Naive thymus-derived CD4-positive, alpha-beta T cell (primary cell): ENCODE data around the gene MRPL42. TPM values are rescaled to one million over a fixed set of nuclear protein-coding genes. Genes with fewer than 3 reads are reported as not detected.

Experiments
- ATAC-seq: fragments of 150-1000 bp; cut with Tn5 transposase; 2 replicates; pipeline ENCODE4 v1.10.0; 2021; ENCODE audit warnings: mild to moderate bottlenecking, moderate library complexity
- CTCF ChIA-PET: fragments of 350-600 bp; sonication (Branson Sonifier 250); formaldehyde crosslinking; loops from one replicate; lab custom pipeline; 2021; ENCODE audit warnings: antibody characterized with exemption; lab: Charles Lee
- POLR2A ChIA-PET: fragments of 350-600 bp; sonication (Branson Sonifier 250); formaldehyde crosslinking; loops from one replicate; lab custom pipeline; 2021; ENCODE audit warnings: antibody characterized with exemption, inconsistent platforms; lab: Charles Lee
- DNase-seq, 9 donors: peaks; one replicate each; pipeline versions ENCODE4 v3.0.0 to v3.0.0-alpha.2; 2020 to 2022; ENCODE audit warnings: mixed read lengths in 1 of 9
- H3K27ac ChIP-seq: one replicate; pipeline ENCODE4 v1.7.0; 2013; ENCODE audit warnings: mild to moderate bottlenecking, low read depth, low read length, moderate library complexity
- H3K27me3 ChIP-seq, 2 donors: one replicate each; pipeline ENCODE4 v1.7.0; 2013; ENCODE audit warnings: low read length in 2 of 2, mild to moderate bottlenecking in 2 of 2, moderate library complexity in 2 of 2; ENCODE audit not compliant: control insufficient read depth in 2 of 2, insufficient read depth in 2 of 2
- H3K36me3 ChIP-seq, 3 experiments: 1 replicate in 2 of 3; 2 replicates in 1 of 3; pipeline ENCODE4 v1.7.0; 2013; ENCODE audit warnings: low read length in 3 of 3, mild to moderate bottlenecking in 3 of 3, moderate library complexity in 1 of 3; ENCODE audit not compliant: insufficient read depth in 3 of 3, control insufficient read depth in 2 of 3
- H3K4me1 ChIP-seq, 2 donors: one replicate each; pipeline ENCODE4 v1.7.0; 2013; ENCODE audit warnings: low read length in 2 of 2, mild to moderate bottlenecking in 2 of 2, moderate library complexity in 1 of 2; ENCODE audit not compliant: control insufficient read depth in 2 of 2, insufficient read depth in 2 of 2
- H3K4me3 ChIP-seq: 2 replicates; pipeline ENCODE4 v1.7.0; 2013; ENCODE audit warnings: mild to moderate bottlenecking, low read length
- H3K9me3 ChIP-seq, 3 experiments: 1 replicate in 2 of 3; 2 replicates in 1 of 3; pipeline ENCODE4 v1.7.0; 2013; ENCODE audit warnings: low read length in 3 of 3; ENCODE audit not compliant: control insufficient read depth in 2 of 3
- H3K27ac Mint-ChIP-seq, 9 donors: one replicate each; pipeline ENCODE4 v1.8.0; 2020 to 2022; ENCODE audit warnings: mixed read lengths in 9 of 9, mild to moderate bottlenecking in 8 of 9, moderate library complexity in 5 of 9, inconsistent platforms in 2 of 9
- H3K27me3 Mint-ChIP-seq, 5 donors: one replicate each; pipeline ENCODE4 v1.8.0; 2021 to 2022; ENCODE audit warnings: mixed read lengths in 5 of 5, mild to moderate bottlenecking in 1 of 5
- H3K36me3 Mint-ChIP-seq, 5 donors: one replicate each; pipeline ENCODE4 v1.8.0; 2020 to 2022; ENCODE audit warnings: mixed read lengths in 5 of 5, mild to moderate bottlenecking in 3 of 5, inconsistent platforms in 1 of 5
- H3K4me1 Mint-ChIP-seq, 7 donors: one replicate each; pipeline ENCODE4 v1.8.0; 2020 to 2022; ENCODE audit warnings: mixed read lengths in 7 of 7, mild to moderate bottlenecking in 3 of 7, inconsistent platforms in 1 of 7
- H3K4me3 Mint-ChIP-seq, 10 donors: one replicate each; pipeline ENCODE4 v1.8.0; 2020 to 2022; ENCODE audit warnings: mild to moderate bottlenecking in 10 of 10, mixed read lengths in 10 of 10, moderate library complexity in 6 of 10, inconsistent platforms in 2 of 10
- H3K9me3 Mint-ChIP-seq, 11 donors: one replicate each; pipeline ENCODE4 v1.8.0; 2020 to 2022; ENCODE audit warnings: mixed read lengths in 11 of 11, mild to moderate bottlenecking in 4 of 11, inconsistent platforms in 1 of 11, moderate library complexity in 1 of 11
- intact Hi-C, 2 donors: fragments of 100-400 bp; cut with micrococcal nuclease; formaldehyde crosslinking; loops; one replicate each; pipeline ENCODE4 v1.15.1; 2023
- polyA plus RNA-seq, 2 donors: library from polyadenylated mRNA; unstranded; fragments of 300-500 nt; fragmentation: Illumina TruSeq; gene quantifications; one replicate each; pipeline ENCODE4 v1.2.3, GENCODE V29; 2021
- total RNA-seq, 6 experiments: library from RNA in 5 of 6; stranded (reverse) in 5 of 6; gene quantifications; 1 replicate in 5 of 6; 2 replicates in 1 of 6; pipeline ENCODE4 v1.2.3 and lab custom pipeline; 2021 to 2026

Gene MRPL42
- total and polyA plus RNA-seq, 7 experiments from 2014 or later: 30.1 to 75.4 (median 48.6) TPM

DNA sequence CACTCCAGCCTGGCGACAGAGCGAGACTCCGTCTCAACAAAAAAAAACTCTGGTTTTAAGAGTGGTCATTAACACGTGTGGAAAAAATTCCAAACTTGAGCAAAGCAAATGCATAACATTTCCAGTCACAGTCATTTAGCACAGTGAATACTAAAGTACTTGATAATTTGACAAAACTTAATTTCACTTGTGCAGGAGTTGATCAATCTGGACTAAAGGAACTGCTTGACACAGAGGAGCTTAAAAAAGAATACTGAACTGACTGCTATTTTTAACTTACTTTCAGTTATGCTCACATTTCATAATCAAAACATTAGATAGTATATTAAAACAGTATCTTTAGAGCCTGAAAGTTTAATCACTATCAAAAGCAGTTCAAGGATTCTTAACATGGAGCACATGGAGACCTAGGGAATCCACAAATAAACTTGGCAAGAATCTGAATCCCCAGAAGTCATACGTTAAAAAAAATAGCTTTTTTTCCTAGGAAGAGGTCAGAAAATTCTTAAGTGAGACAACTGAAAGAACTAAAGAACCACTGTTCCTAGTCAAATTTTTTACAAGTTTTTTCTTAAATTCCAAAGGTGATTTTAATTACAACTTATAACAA is 33.0 kb upstream of the MRPL42 start:
- no peaks in the 10 kb centered on the region for H3K27me3 Mint-ChIP-seq
- intact Hi-C loops: no loop called here
- DNase-seq (no peak), ATAC-seq (no peak)
- Histone ChIP-seq H3K27ac (no peak overlapping the region), H3K4me1 (peaks cover 50 to 67% of the 10 kb centered on the region in 2 donors), H3K4me3 (no peak overlapping the region), H3K27me3 (no peaks in the 10 kb centered on the region), H3K9me3 (no peaks in the 10 kb centered on the region), H3K36me3 (no peaks in the 10 kb centered on the region)
- CTCF ChIA-PET: interaction anchor here (1.7 kb wide), 1 partner anchor 14 kb away, joined by 7 read pairs; no protein-coding TSS in a partner anchor
- peak overlapping the region in 5 of 10 donors; percentile 10 to 55 (median 42) for H3K4me3 Mint-ChIP-seq
- POLR2A ChIA-PET: interaction anchor here (0.5 kb wide), 1 partner anchor 1773 kb away, joined by 3 read pairs; no protein-coding TSS in a partner anchor
- H3K9me3 Mint-ChIP-seq: no peaks in the 10 kb centered on the region
- peaks cover 0 to 3% (median 0%) of the 10 kb centered on the region in 5 donors for H3K36me3 Mint-ChIP-seq
- peaks cover 50 to 96% (median 84%) of the 10 kb centered on the region in 7 donors for H3K4me1 Mint-ChIP-seq
- H3K27ac Mint-ChIP-seq: peak overlapping the region in 2 of 9 donors; percentile 24 to 63

DNA sequence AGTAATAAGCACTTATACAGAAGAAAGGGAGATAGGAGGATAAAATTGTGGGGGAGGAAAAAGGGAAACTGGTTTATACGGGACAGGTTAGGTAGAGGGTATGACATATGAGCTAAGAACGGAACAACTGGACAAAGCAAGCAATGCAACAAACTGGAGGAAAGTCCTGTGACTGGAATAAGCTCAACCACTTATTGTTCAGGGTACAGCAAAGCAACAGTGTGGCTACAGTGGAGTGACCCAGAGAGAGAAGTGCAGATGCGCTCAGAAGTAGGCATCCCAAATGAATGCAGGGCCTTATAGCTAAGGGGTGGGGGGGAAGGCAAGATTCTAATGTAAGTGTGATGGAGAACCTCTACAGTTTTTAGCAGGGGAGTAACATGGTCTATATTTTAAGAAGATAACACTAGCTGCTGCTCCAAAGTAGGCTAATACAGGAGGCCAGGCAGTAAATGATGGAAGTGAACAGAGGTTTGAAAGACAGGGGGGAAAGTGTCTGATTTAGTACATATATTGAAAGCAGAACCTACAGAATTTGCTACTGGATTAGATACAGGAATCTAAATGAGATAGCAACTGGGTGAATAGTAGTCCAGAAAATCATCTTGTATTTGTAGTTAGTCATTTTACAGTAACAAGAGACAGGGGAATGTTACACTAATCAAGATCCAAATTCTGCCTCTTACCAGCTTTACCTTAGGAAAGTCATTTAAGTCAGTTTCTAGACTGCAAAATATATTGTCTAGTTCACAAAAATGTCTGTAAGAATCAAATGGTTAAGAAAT is 28.9 kb upstream of the MRPL42 start:
- intact Hi-C loops: loop anchor here (1.0 to 5.0 kb wide), 2 partner anchors 8 to 191 kb away; no protein-coding TSS in a partner anchor

GRCh38 chr12:93440043-93440835 is 27.1 kb upstream of the MRPL42 start:
- Mint-ChIP-seq H3K27ac (peak overlapping the region; percentile 87 to 96 (median 93)), H3K4me1 (peaks cover 57 to 69% (median 62%) of the 10 kb centered on the region in 7 donors), H3K9me3 (peaks cover 0 to 2% (median 0%) of the 10 kb centered on the region in 11 donors), H3K4me3 (peak overlapping the region; percentile 81 to 98 (median 93)), H3K27me3 (no peaks in the 10 kb centered on the region), H3K36me3 (peaks cover 0 to 1% (median 0%) of the 10 kb centered on the region in 5 donors)
- POLR2A ChIA-PET: interaction anchor here (0.7 to 2.0 kb wide), 8 partner anchors 9 to 1143 kb away, joined by 3 to 6 read pairs (median 4); partner anchors contain the start of gene MRPL42
- H3K4me3 ChIP-seq: peak overlapping the region; percentile 66
- H3K9me3 ChIP-seq: no peaks in the 10 kb centered on the region
- H3K36me3 ChIP-seq: peaks cover 0 to 7% (median 0%) of the 10 kb centered on the region in 3 experiments
- H3K27me3 ChIP-seq: no peaks in the 10 kb centered on the region
- DNase-seq: no peak
- no peak for ATAC-seq
- peaks cover 47 to 55% of the 10 kb centered on the region in 2 donors for H3K4me1 ChIP-seq
- CTCF ChIA-PET: interaction anchor here (2.7 kb wide), 1 partner anchor 20 kb away, joined by 11 read pairs; no protein-coding TSS in a partner anchor
- H3K27ac ChIP-seq: peak overlapping the region; percentile 98
- intact Hi-C loops: loop anchor here (2.0 to 10.0 kb wide), 6 partner anchors 663 to 1777 kb away; partner anchors contain the start of genes BTG1 (in 1 of the 2), FGD6 (in 1 of the 2) and VEZT (in 1 of the 2)

More for the DNA sequence above, 28.9 kb upstream of the MRPL42 start:
- Mint-ChIP-seq H3K36me3 (peaks cover 0 to 1% (median 0%) of the 10 kb centered on the region in 5 donors), H3K27ac (peak overlapping the region; percentile 13 to 75 (median 47)), H3K4me3 (peak overlapping the region; percentile 34 to 97 (median 78)), H3K27me3 (no peaks in the 10 kb centered on the region), H3K4me1 (peaks cover 62 to 87% (median 74%) of the 10 kb centered on the region in 7 donors), H3K9me3 (peaks cover 0 to 2% (median 0%) of the 10 kb centered on the region in 11 donors)
- no peaks in the 10 kb centered on the region for H3K9me3 ChIP-seq
- H3K27me3 ChIP-seq: no peaks in the 10 kb centered on the region
- ChIA-PET POLR2A (interaction anchor here (0.9 to 2.0 kb wide), 4 partner anchors 11 to 32 kb away, joined by 3 to 7 read pairs (median 4); partner anchors contain the start of gene MRPL42), CTCF (interaction anchor here (0.6 to 2.7 kb wide), 5 partner anchors 19 to 663 kb away, joined by 3 to 11 read pairs (median 3); no protein-coding TSS in a partner anchor)
- no peak overlapping the region for H3K4me3 ChIP-seq
- peaks cover 0 to 7% (median 0%) of the 10 kb centered on the region in 3 experiments for H3K36me3 ChIP-seq
- peak overlapping the region; percentile 26 for H3K27ac ChIP-seq
- no peak for ATAC-seq
- peaks cover 53 to 69% of the 10 kb centered on the region in 2 donors for H3K4me1 ChIP-seq
- DNase-seq: no peak

GRCh38 chr12:93441081-93441616 is 26.2 kb upstream of the MRPL42 start:
- H3K27ac Mint-ChIP-seq: peak overlapping the region; percentile 87 to 96 (median 93)
- Histone ChIP-seq H3K4me1 (peaks cover 39 to 52% of the 10 kb centered on the region in 2 donors), H3K27ac (peak overlapping the region; percentile 98), H3K4me3 (peak overlapping the region; percentile 66), H3K27me3 (no peaks in the 10 kb centered on the region), H3K9me3 (no peaks in the 10 kb centered on the region), H3K36me3 (peaks cover 0 to 7% (median 0%) of the 10 kb centered on the region in 3 experiments)
- H3K4me3 Mint-ChIP-seq: peak overlapping the region; percentile 81 to 98 (median 93)
- CTCF ChIA-PET: no interaction called here
- H3K4me1 Mint-ChIP-seq: peaks cover 50 to 60% (median 54%) of the 10 kb centered on the region in 7 donors
- peaks cover 0 to 2% (median 0%) of the 10 kb centered on the region in 11 donors for H3K9me3 Mint-ChIP-seq
- POLR2A ChIA-PET: interaction anchor here (0.7 to 2.5 kb wide), 10 partner anchors 10 to 1144 kb away, joined by 3 to 16 read pairs (median 4); partner anchors contain the start of genes EEA1 and MRPL42
- peak; percentile 0 for ATAC-seq
- DNase-seq: peak; percentile 27 to 65 (median 57)
- intact Hi-C loops: loop anchor here (1.0 to 10.0 kb wide), 12 partner anchors 22 to 1776 kb away; partner anchors contain the start of genes FGD6 (in 2 of the 2), VEZT (in 2 of the 2), BTG1 (in 1 of the 2) and EEA1 (in 1 of the 2)
- peaks cover 0 to 1% (median 0%) of the 10 kb centered on the region in 5 donors for H3K36me3 Mint-ChIP-seq
- no peaks in the 10 kb centered on the region for H3K27me3 Mint-ChIP-seq

DNA sequence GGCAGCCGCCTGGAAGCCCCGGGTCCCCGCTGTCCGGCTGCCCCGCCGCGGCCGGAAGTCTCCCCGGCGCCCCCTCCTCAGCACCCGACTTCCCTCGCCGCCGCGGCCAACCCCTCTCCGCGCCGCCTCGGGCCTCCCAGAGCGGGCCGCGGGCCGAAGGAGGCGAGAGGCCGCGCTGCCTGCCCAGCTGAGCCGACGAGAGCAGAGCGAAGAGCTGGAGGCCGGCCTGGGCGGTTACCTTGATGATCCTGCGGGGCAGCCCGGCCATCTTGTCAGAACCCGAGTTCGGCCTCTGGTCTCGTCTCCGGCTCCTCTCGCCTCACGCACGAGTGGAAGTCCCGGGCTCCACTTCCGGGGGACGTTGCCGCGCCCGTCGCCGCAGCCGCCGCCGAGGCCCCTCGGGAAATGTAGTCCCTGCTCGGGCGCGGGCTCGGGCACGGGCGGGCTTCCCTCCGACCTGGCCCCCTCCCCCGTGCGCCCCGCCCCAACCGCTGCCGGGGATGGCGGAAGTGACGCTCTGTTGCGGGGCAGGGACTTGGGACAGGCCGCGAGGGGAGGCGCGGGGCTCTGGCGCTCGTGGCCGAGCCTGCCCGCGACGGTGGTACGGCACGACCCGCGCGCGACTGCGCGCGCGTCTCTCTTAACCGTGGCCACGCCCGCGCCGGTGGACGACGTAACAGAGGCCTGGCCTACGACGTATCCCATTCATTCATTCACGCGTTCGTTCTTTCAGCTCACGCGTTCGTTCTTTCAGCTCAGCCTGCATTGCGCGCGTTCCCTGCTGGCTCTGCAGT is 25.5 kb upstream of the MRPL42 start, which contains the start of gene UBE2N:
Gene UBE2N (minus strand): TSS at position 331 of the 794 bp plus-strand sequence. CDS start 63 bp downstream, at position 268.
- POLR2A ChIA-PET: interaction anchor here (0.6 to 2.5 kb wide), 15 partner anchors 11 to 1145 kb away, joined by 3 to 16 read pairs (median 3); partner anchors contain the start of genes CRADD, EEA1 and MRPL42
- Histone ChIP-seq H3K4me1 (peaks cover 35 to 48% of the 10 kb centered on the region in 2 donors), H3K36me3 (peaks cover 0 to 7% (median 0%) of the 10 kb centered on the region in 3 experiments), H3K9me3 (no peaks in the 10 kb centered on the region), H3K4me3 (peak within 1 kb of the TSS; percentile 66), H3K27me3 (no peaks in the 10 kb centered on the region), H3K27ac (peak within 1 kb of the TSS; percentile 98)
- DNase-seq (peak; percentile 96 to 98 (median 97)), ATAC-seq (peak; percentile 95)
- peak within 1 kb of the TSS; percentile 89 to 100 (median 97) for H3K4me3 Mint-ChIP-seq
- peaks cover 0 to 2% (median 0%) of the 10 kb centered on the region in 11 donors for H3K9me3 Mint-ChIP-seq
- H3K4me1 Mint-ChIP-seq: peaks cover 44 to 54% (median 49%) of the 10 kb centered on the region in 7 donors
- peak within 1 kb of the TSS; percentile 96 to 100 (median 98) for H3K27ac Mint-ChIP-seq
- CTCF ChIA-PET: interaction anchor here (1.0 to 1.1 kb wide), 2 partner anchors 26 to 61 kb away, joined by 3 read pairs; no protein-coding TSS in a partner anchor
- H3K27me3 Mint-ChIP-seq: no peaks in the 10 kb centered on the region
- H3K36me3 Mint-ChIP-seq: peaks cover 0 to 1% (median 0%) of the 10 kb centered on the region in 5 donors
- intact Hi-C loops: loop anchor here (1.0 to 10.0 kb wide), 19 partner anchors 23 to 1775 kb away; partner anchors contain the start of genes CRADD (in 2 of the 2), EEA1 (in 2 of the 2), FGD6 (in 2 of the 2) and MRPL42 (in 2 of the 2)
